Measurements from ENCODE around the gene TPBGL. TPM values are rescaled to one million over a fixed set of nuclear protein-coding genes. Genes with fewer than 3 reads are reported as not detected.

TPBGL gene
- total RNA-seq, 1 donor from 2014 or later: 7.0 TPM

DNA sequence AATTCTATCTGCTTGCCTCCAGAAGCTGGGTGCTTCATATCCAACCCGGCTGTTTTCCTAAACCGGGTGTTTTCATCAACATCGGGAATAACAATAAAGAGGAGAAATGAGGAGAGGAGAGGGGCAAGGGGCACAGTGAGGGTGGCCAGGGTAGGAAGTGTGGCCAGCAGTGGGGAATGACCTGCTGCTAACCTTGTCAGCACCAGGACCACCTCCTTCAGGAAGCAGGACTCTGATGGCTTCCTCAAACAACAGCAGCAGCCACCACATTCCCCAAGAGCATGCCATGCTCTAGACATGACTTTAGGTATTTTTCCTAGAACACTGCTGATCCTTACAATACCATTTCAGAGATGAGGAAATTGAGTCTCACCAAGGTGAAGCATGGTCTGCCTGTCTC, 52.4 kb downstream of the TPBGL start:
- H3K4me3 Mint-ChIP-seq (ENCODE audit: unreplicated experiment): no peak overlapping the region
- peaks cover 12% of the 10 kb centered on the region for H3K27me3 Mint-ChIP-seq (ENCODE audit: unreplicated experiment)
- peaks cover 31% of the 10 kb centered on the region for H3K4me1 Mint-ChIP-seq (ENCODE audit: unreplicated experiment)
- TF ChIP-seq, protein P1, sequence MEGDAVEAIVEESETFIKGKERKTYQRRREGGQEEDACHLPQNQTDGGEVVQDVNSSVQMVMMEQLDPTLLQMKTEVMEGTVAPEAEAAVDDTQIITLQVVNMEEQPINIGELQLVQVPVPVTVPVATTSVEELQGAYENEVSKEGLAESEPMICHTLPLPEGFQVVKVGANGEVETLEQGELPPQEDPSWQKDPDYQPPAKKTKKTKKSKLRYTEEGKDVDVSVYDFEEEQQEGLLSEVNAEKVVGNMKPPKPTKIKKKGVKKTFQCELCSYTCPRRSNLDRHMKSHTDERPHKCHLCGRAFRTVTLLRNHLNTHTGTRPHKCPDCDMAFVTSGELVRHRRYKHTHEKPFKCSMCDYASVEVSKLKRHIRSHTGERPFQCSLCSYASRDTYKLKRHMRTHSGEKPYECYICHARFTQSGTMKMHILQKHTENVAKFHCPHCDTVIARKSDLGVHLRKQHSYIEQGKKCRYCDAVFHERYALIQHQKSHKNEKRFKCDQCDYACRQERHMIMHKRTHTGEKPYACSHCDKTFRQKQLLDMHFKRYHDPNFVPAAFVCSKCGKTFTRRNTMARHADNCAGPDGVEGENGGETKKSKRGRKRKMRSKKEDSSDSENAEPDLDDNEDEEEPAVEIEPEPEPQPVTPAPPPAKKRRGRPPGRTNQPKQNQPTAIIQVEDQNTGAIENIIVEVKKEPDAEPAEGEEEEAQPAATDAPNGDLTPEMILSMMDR (IDR thresholded peaks at IDR 0.05; ENCODE audit: unreplicated experiment): no peak
- no peaks in the 10 kb centered on the region for H3K9me3 Mint-ChIP-seq (ENCODE audit: unreplicated experiment)
- no peak overlapping the region for H3K27ac Mint-ChIP-seq (ENCODE audit: unreplicated experiment)
- DNase-seq (ENCODE audit: low spot score): no peak
- H3K36me3 Mint-ChIP-seq (ENCODE audit: low read depth, unreplicated experiment): peaks cover 45% of the 10 kb centered on the region

Other genes with a start within 250 kb of the TPBGL start
- gene OR2AT4, start 143.9 kb upstream of the TPBGL start, total RNA-seq (ENCODE audit: unreplicated experiment): 0.08 TPM
- gene SLCO2B1, start 89.7 kb upstream of the TPBGL start, total RNA-seq (ENCODE audit: unreplicated experiment): 3.5 TPM
- 197 TPM for gene ARRB1, start 110.9 kb downstream of the TPBGL start, total RNA-seq (ENCODE audit: unreplicated experiment)
- gene RPS3, start 158.7 kb downstream of the TPBGL start, total RNA-seq (ENCODE audit: unreplicated experiment): 3,784 TPM
- gene KLHL35, start 192.4 kb downstream of the TPBGL start, total RNA-seq (ENCODE audit: unreplicated experiment): 2.8 TPM